Muscle layer of duodenum (tissue), 2 donors: ENCODE measurements around the gene C1orf105.

ENCODE experiments used
- H3K27ac ChIP-seq: one replicate; pipeline ENCODE4 v1.7.0; 2013; ENCODE audit warnings: mild to moderate bottlenecking, low read length
- H3K27me3 ChIP-seq: one replicate; pipeline ENCODE4 v1.7.0; 2013; ENCODE audit warnings: low read depth, mild to moderate bottlenecking, control low read depth, low read length
- H3K36me3 ChIP-seq, 2 donors: one replicate each; pipeline ENCODE4 v1.7.0; 2013; ENCODE audit warnings: low read length in 2 of 2, control low read depth in 1 of 2, mild to moderate bottlenecking in 1 of 2; ENCODE audit not compliant: insufficient read depth in 2 of 2, control insufficient read depth in 1 of 2
- H3K4me1 ChIP-seq, 2 donors: one replicate each; pipeline ENCODE4 v1.7.0; 2013; ENCODE audit warnings: low read length in 2 of 2, mild to moderate bottlenecking in 2 of 2, control low read depth in 1 of 2, moderate library complexity in 1 of 2; ENCODE audit not compliant: insufficient read depth in 2 of 2, control insufficient read depth in 1 of 2
- H3K4me3 ChIP-seq, 2 donors: one replicate each; pipeline ENCODE4 v1.7.0; 2013; ENCODE audit warnings: low read length in 2 of 2, low read depth in 1 of 2, mild to moderate bottlenecking in 1 of 2
- H3K9me3 ChIP-seq, 2 donors: one replicate each; pipeline ENCODE4 v1.7.0; 2013; ENCODE audit warnings: low read length in 2 of 2, control low read depth in 1 of 2, mild to moderate bottlenecking in 1 of 2; ENCODE audit not compliant: control insufficient read depth in 1 of 2
- donor health status: healthy.

Gene C1orf105

GRCh38 chr1:172397221-172397620, 23.3 kb upstream of the C1orf105 start:
- no peak overlapping the region for H3K27ac ChIP-seq

GRCh38 chr1:172397633-172398032, 22.9 kb upstream of the C1orf105 start:
- H3K27me3 ChIP-seq = no peaks in the 10 kb centered on the region
- no peaks in the 10 kb centered on the region for H3K36me3 ChIP-seq
- H3K4me1 ChIP-seq = peaks cover 8 to 25% of the 10 kb centered on the region in 2 donors
- H3K27ac ChIP-seq = no peak overlapping the region
- no peak overlapping the region for H3K4me3 ChIP-seq
- H3K9me3 ChIP-seq = no peaks in the 10 kb centered on the region

More at GRCh38 chr1:172397221-172397620, 23.3 kb upstream of the C1orf105 start:
- H3K36me3 ChIP-seq = no peaks in the 10 kb centered on the region
- no peaks in the 10 kb centered on the region for H3K9me3 ChIP-seq
- H3K4me1 ChIP-seq = peaks cover 8 to 29% of the 10 kb centered on the region in 2 donors
- no peak overlapping the region for H3K4me3 ChIP-seq
- no peaks in the 10 kb centered on the region for H3K27me3 ChIP-seq

DNA sequence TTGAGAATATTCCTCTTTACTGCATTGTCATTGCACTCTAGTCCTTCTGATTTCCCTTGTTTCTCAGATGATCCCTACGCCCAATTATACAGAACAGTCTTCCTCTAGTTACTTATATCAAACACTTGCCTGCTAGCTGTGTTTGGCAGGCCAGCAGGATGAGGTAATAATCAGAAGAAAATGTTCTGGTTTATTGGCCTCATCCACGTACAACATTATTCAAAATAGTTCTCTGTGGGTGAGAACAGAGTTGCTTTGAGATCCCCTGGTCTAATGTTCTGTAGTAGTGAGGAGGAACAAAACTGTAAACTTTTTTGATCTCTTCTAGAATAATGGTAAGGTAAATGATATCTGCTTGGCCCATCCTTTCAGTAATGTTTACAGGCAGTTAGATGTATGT, 22.3 kb upstream of the C1orf105 start:
- no peaks in the 10 kb centered on the region for H3K36me3 ChIP-seq
- H3K9me3 ChIP-seq = no peaks in the 10 kb centered on the region
- peak overlapping the region; percentile 18 for H3K27ac ChIP-seq
- H3K4me3 ChIP-seq = no peak overlapping the region
- peaks cover 8 to 24% of the 10 kb centered on the region in 2 donors for H3K4me1 ChIP-seq
- no peaks in the 10 kb centered on the region for H3K27me3 ChIP-seq

- Histone ChIP-seq H3K36me3 (no peaks in the 10 kb centered on the region), H3K27me3 (no peaks in the 10 kb centered on the region), H3K4me3 (no peak overlapping the region), H3K9me3 (no peaks in the 10 kb centered on the region), H3K27ac (peak overlapping the region; percentile 50), H3K4me1 (peaks cover 4 to 15% of the 10 kb centered on the region in 2 donors)
These were observed 21.3 kb upstream of the C1orf105 start for GRCh38 chr1:172398970-172399755.

DNA sequence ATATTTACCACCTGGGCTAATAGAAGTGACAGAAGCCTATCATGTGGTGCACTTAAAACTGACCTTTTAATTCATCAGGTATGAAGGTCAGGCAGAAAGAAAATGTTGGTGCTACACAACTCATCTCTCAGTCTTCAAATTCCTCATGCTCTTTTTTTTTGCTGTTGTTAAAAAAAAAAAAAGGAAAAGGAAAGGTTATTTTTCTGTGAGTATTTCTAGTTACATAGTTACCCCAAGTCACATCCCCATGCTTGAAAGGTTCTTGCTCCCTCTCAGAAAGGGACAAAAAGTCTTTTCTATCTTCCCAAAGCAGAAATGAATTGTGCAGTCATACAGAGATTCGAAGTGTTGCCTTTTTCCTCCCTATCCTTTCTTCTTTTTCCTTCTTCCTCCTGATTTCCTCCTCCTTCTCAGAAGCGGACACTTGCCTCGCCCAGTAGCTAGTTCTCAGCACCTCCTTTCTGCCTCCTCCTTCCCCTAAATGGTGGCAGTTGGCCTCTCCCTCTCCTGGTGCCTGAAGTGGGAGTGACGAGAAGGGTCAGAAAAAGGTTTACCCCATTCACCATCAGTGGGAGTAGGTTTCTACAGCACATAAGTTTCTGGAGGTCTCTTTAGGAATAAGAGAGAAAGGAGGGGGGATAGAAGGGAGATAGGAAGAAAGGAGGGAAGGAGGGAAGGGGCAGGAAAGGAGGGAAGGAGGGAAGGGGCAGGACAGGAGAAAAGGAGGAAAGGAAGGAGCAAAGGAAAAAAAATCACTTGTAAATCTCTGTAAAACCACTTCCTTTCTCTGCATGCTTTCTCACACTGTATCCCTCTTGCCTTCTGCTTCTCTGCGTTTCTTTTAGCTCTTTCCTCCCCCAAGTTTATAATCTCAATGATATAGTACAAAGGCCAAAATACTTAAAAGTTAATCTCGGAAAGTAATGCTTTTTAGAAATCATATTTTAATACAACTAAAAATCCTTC, 20.4 kb upstream of the C1orf105 start:
- Histone ChIP-seq H3K9me3 (no peaks in the 10 kb centered on the region), H3K27ac (peak overlapping the region; percentile 50), H3K36me3 (no peaks in the 10 kb centered on the region), H3K4me3 (no peak overlapping the region), H3K27me3 (no peaks in the 10 kb centered on the region), H3K4me1 (peaks cover 0 to 7% of the 10 kb centered on the region in 2 donors)

DNA sequence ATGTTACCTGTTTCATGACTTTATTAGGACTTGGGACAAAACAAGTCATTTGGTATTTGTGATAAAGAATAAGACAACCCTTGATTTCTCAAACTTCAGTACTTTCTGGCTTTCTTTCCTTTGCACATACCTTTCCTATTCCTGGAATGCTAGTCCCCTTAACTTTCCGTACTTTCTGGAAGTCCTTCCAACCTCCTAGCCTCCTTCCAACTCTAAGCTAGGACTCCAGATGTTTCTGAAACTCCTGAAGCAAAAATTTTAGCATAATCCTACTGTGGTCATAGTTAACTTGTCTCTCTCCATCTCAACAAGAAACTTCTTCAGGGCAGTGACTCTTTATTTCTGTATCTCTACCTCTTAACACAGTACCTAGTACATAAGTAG, 19.8 kb upstream of the C1orf105 start:
- no peaks in the 10 kb centered on the region for H3K36me3 ChIP-seq
- H3K4me3 ChIP-seq = no peak overlapping the region
- H3K9me3 ChIP-seq = no peaks in the 10 kb centered on the region
- peak overlapping the region; percentile 50 for H3K27ac ChIP-seq
- peaks cover 0 to 7% of the 10 kb centered on the region in 2 donors for H3K4me1 ChIP-seq
- H3K27me3 ChIP-seq = no peaks in the 10 kb centered on the region

- no peaks in the 10 kb centered on the region for H3K9me3 ChIP-seq
- no peaks in the 10 kb centered on the region for H3K36me3 ChIP-seq
- H3K4me3 ChIP-seq = no peak overlapping the region
- no peak overlapping the region for H3K27ac ChIP-seq
- H3K27me3 ChIP-seq = no peaks in the 10 kb centered on the region
- H3K4me1 ChIP-seq = peaks cover 0 to 7% of the 10 kb centered on the region in 2 donors
These were observed 19.0 kb upstream of the C1orf105 start for GRCh38 chr1:172401477-172401876.

DNA sequence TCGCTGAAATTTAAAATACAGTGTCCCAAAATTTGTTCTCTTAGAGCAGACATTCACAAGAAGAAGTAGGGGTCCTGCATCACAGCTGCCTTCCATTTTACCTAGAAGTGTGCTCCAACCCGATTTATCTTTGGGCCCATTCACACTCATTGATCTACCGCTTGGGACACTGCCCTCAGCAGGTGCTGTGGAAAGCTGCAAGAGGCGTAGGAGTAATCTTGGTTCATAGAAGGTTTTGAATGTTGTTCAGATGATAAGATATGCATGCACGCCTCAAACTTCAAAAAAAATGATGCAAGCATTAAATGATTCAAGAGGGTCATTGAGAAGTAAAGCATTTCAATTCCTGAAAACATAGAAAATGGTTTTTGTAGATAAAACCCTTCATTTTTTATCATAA, 18.6 kb upstream of the C1orf105 start:
- Histone ChIP-seq H3K4me1 (peaks cover 0 to 7% of the 10 kb centered on the region in 2 donors), H3K36me3 (no peaks in the 10 kb centered on the region), H3K9me3 (no peaks in the 10 kb centered on the region), H3K27me3 (no peaks in the 10 kb centered on the region), H3K4me3 (no peak overlapping the region), H3K27ac (no peak overlapping the region)

GRCh38 chr1:172402878-172403569, 17.5 kb upstream of the C1orf105 start:
- Histone ChIP-seq H3K36me3 (no peaks in the 10 kb centered on the region), H3K4me1 (peaks cover 0 to 2% of the 10 kb centered on the region in 2 donors), H3K27ac (no peak overlapping the region), H3K27me3 (no peaks in the 10 kb centered on the region), H3K9me3 (no peaks in the 10 kb centered on the region), H3K4me3 (no peak overlapping the region)

GRCh38 chr1:172404121-172404520, 16.4 kb upstream of the C1orf105 start:
- no peak overlapping the region for H3K27ac ChIP-seq
- no peaks in the 10 kb centered on the region for H3K4me1 ChIP-seq
- H3K27me3 ChIP-seq = no peaks in the 10 kb centered on the region
- H3K4me3 ChIP-seq = no peak overlapping the region
- H3K36me3 ChIP-seq = no peaks in the 10 kb centered on the region
- no peaks in the 10 kb centered on the region for H3K9me3 ChIP-seq

DNA sequence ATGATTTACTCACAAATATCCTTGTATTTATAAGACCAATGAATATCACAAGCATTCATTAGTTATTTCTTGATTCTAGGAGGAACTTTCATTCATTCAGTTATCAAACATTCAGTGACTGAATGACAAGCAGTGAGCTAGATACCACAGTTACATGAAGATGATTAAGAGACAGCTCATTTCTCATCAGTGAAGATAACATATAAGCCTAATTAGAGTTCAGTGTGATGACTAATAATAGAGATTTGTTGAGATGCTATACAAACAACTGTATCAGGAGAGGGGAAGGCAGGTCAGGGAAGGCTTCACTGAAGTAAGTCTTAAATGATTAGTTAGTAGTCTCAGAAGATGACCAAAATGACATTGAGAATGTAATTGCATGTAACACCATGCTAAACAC, 14.6 kb upstream of the C1orf105 start:
- Histone ChIP-seq H3K36me3 (no peaks in the 10 kb centered on the region), H3K9me3 (no peaks in the 10 kb centered on the region), H3K27ac (no peak overlapping the region), H3K27me3 (no peaks in the 10 kb centered on the region), H3K4me3 (no peak overlapping the region), H3K4me1 (no peaks in the 10 kb centered on the region)
